ENCODE data around the gene TULP4. TPM values are rescaled to one million over a fixed set of nuclear protein-coding genes. Genes with fewer than 3 reads are reported as not detected.

The TULP4 gene
- total and polyA plus RNA-seq, 2 of the 8 experiments (the other 6 are each of a cell fraction or from before 2014, with no cell fraction given), result 7.7 to 51.6 TPM

DNA sequence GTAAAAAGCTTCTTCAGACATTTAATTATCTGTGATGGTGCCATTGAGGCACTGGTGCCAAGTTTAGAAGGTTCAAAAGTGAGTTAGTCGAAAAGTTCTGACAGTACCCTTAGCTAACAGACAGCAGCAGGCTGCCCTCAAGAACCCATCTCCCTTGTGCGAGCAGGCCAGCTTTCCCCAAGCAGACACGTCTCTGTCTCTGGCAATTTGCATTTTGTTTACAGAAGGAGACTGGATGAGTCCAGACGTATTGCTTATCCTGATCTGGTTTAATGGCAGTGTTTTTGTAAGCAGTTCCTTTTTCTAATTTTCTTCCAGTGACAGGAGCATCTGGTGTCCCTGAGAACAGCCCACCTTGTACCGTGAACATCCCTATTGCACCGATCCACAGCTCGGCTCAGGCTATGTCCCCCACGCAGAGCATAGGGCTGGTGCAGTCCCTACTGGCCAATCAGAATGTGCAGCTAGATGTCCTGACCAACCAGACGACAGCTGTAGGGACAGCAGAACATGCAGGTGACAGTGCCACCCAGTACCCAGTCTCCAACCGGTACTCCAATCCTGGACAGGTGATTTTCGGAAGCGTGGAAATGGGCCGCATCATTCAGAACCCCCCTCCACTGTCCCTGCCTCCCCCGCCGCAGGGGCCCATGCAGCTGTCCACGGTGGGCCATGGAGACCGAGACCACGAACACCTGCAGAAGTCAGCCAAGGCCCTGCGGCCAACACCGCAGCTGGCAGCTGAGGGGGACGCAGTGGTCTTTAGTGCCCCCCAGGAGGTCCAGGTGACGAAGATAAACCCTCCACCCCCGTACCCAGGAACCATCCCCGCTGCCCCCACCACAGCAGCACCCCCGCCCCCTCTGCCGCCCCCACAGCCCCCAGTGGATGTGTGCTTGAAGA is 189.3 kb downstream of the TULP4 start:
- Histone ChIP-seq H3K4me3 (ENCODE audit: extremely low read depth in 1 of 4, insufficient read depth in 2 of 4, low read depth in 3 of 4, low read length in 4 of 4) (no peak overlapping the region), H3K23ac (ENCODE audit: insufficient read length) (no peak overlapping the region), H3K56ac (replicated peaks; ENCODE audit: insufficient read length, low read depth, low read length) (no peak overlapping the region), H4K8ac (ENCODE audit: extremely low read depth, insufficient read depth, low read length) (no peak overlapping the region), H4K91ac (replicated peaks; ENCODE audit: insufficient read length, low read length) (no peak overlapping the region), H3K4me1 (replicated peaks in 1 of 4; ENCODE audit: control insufficient read depth in 3 of 4, insufficient read depth in 4 of 4, low read length in 3 of 4) (no peaks in the 10 kb centered on the region), H4K20me1 (replicated peaks in 1 of 2; ENCODE audit: control insufficient read depth in 1 of 2, insufficient read depth in 2 of 2, low read length in 2 of 2) (no peaks in the 10 kb centered on the region), H3K23me2 (ENCODE audit: low read depth, low read length) (no peaks in the 10 kb centered on the region), H2BK15ac (ENCODE audit: low read length) (no peak overlapping the region), H3K79me1 (ENCODE audit: low read depth, low read length) (no peaks in the 10 kb centered on the region), H3K4me2 (ENCODE audit: insufficient read depth in 1 of 2, low read depth in 2 of 2, low read length in 2 of 2) (no peak overlapping the region), H3K18ac (ENCODE audit: extremely low read depth, low read length) (no peak overlapping the region), H2AK5ac (ENCODE audit: low read depth, low read length) (no peak overlapping the region), H3K36me3 (ENCODE audit: control insufficient read depth in 2 of 4, insufficient read depth in 4 of 4, low read length in 3 of 4) (peaks cover 0 to 23% (median 6%) of the 10 kb centered on the region in 4 experiments; a peak in 5 of 8 replicates), H3K27me3 (replicated peaks in 1 of 4; ENCODE audit: control insufficient read depth in 3 of 4, extremely low read depth in 1 of 4, insufficient read depth in 3 of 4, low read length in 3 of 4) (no peaks in the 10 kb centered on the region), H3K27ac (ENCODE audit: low read depth, low read length) (peak overlapping the region; percentile 42; the same call in 1 of the 2 replicates), H3K9ac (replicated peaks in 1 of 4; ENCODE audit: extremely low read depth in 1 of 4, low read depth in 3 of 4, low read length in 3 of 4) (no peak overlapping the region), H2BK120ac (replicated peaks; ENCODE audit: low read depth, low read length) (no peak overlapping the region), H3K4ac (replicated peaks; ENCODE audit: insufficient read length, low read depth, low read length) (no peak overlapping the region), H2BK20ac (ENCODE audit: low read length) (no peak overlapping the region), H3K79me2 (ENCODE audit: control insufficient read depth in 1 of 2, insufficient read depth in 2 of 2, low read length in 2 of 2) (no peaks in the 10 kb centered on the region), H2BK12ac (ENCODE audit: low read depth, low read length) (no peak overlapping the region), H4K5ac (ENCODE audit: insufficient read length, low read depth, low read length) (no peak overlapping the region), H2BK5ac (ENCODE audit: low read depth, low read length) (no peak overlapping the region), H3K14ac (ENCODE audit: insufficient read length) (no peak overlapping the region), H3K9me3 (ENCODE audit: insufficient read depth in 2 of 2, low read depth in 1 of 2, low read length in 1 of 2) (no peaks in the 10 kb centered on the region), H2AFZ (ENCODE audit: low read length) (no peak overlapping the region)
- CTCF ChIA-PET (ENCODE audit: partially characterized antibody), result interaction anchor here (0.9 to 1.9 kb wide), 6 partner anchors 8 to 288 kb away, joined by 3 to 6 read pairs (median 4); no protein-coding TSS in a partner anchor
- POLR2A ChIA-PET (ENCODE audit: partially characterized antibody), result no interaction called here
- DNase-seq (ENCODE audit: low read depth in 1 of 2, low spot score in 2 of 2) (no peak), FAIRE-seq (no peak)
- 91% methylated on average over 22 of the region's 26 CpGs; no CpG with 5 or more reads in 1 of the 2 experiments for WGBS, 2 experiments (ENCODE audit: extremely low coverage in 1 of 2, insufficient coverage in 1 of 2, insufficient read length in 1 of 2, insufficient replicate concordance in 2 of 2, low coverage in 1 of 2, low lambda C conversion rate in 2 of 2, missing lambda C conversion rate in 1 of 2)
- no peak for TF ChIP-seq SP1 (IDR thresholded peaks at IDR 0.05; ENCODE audit: low read depth, low read length)
- no peak for TF ChIP-seq JUN (IDR thresholded peaks at IDR 0.05; ENCODE audit: low read depth, low read length)
- TF ChIP-seq SIX5 (IDR thresholded peaks at IDR 0.05; ENCODE audit: low read depth, low read length), result no peak
- TF ChIP-seq BACH1 (IDR thresholded peaks at IDR 0.05; ENCODE audit: low read length), result no peak
- TF ChIP-seq SP4 (IDR thresholded peaks at IDR 0.05; ENCODE audit: low read length), result no peak
- no peak for TF ChIP-seq TEAD4 (IDR thresholded peaks at IDR 0.05; ENCODE audit: low read depth, low read length)
- no peak for TF ChIP-seq CHD2 (IDR thresholded peaks at IDR 0.05; ENCODE audit: low read length)
- no peak for TF ChIP-seq TCF12 (IDR thresholded peaks at IDR 0.05; ENCODE audit: low read depth, low read length)
- no peak for TF ChIP-seq JUND (IDR thresholded peaks at IDR 0.05; ENCODE audit: low read length)
- TF ChIP-seq, protein P1, sequence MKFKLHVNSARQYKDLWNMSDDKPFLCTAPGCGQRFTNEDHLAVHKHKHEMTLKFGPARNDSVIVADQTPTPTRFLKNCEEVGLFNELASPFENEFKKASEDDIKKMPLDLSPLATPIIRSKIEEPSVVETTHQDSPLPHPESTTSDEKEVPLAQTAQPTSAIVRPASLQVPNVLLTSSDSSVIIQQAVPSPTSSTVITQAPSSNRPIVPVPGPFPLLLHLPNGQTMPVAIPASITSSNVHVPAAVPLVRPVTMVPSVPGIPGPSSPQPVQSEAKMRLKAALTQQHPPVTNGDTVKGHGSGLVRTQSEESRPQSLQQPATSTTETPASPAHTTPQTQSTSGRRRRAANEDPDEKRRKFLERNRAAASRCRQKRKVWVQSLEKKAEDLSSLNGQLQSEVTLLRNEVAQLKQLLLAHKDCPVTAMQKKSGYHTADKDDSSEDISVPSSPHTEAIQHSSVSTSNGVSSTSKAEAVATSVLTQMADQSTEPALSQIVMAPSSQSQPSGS (IDR thresholded peaks at IDR 0.05; ENCODE audit: low read length), result no peak
- TF ChIP-seq, protein P2, sequence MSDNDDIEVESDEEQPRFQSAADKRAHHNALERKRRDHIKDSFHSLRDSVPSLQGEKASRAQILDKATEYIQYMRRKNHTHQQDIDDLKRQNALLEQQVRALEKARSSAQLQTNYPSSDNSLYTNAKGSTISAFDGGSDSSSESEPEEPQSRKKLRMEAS (IDR thresholded peaks at IDR 0.05), result no peak
- TF ChIP-seq FOSL1 (IDR thresholded peaks at IDR 0.05; ENCODE audit: insufficient read depth, low read depth, low read length), result no peak
